ENCODE measurements around the gene DNAH10. TPM values are rescaled to one million over a fixed set of nuclear protein-coding genes. Genes with fewer than 3 reads are reported as not detected.
A peak's percentile ranks its signal among the peaks of the same experiment; 100 is the strongest.

Gene DNAH10
- polyA plus RNA-seq (2012; ENCODE audit: insufficient read depth, insufficient read length): 1.7 TPM

GRCh38 chr12:123761841-123762714, at the start of gene DNAH10:
DNAH10 (plus strand) TSS chr12:123762301; CDS start chr12:123762337, 36 bp downstream.
- no peak for DNase-seq (ENCODE audit: low read depth, low spot score)

GRCh38 chr12:123712780-123713319, 49.3 kb upstream of the DNAH10 start:
- no peak for DNase-seq (ENCODE audit: low read depth, low spot score)
- peak overlapping the region; percentile 82 for H3K4me3 ChIP-seq (ENCODE audit: low read length)

More at GRCh38 chr12:123761841-123762714, at the start of gene DNAH10:
- H3K4me3 ChIP-seq (ENCODE audit: low read length): no peak within 1 kb of the TSS

GRCh38 chr12:123713398-123713797, 48.7 kb upstream of the DNAH10 start:
- DNase-seq (ENCODE audit: low read depth, low spot score): no peak
- peak overlapping the region; percentile 82 for H3K4me3 ChIP-seq (ENCODE audit: low read length)

- DNase-seq (ENCODE audit: low read depth, low spot score): no peak
- H3K4me3 ChIP-seq (ENCODE audit: low read length): no peak overlapping the region
Measured at GRCh38 chr12:123713823-123714585, 48.1 kb upstream of the DNAH10 start.

- H3K4me3 ChIP-seq (ENCODE audit: low read length): no peak overlapping the region
- no peak for DNase-seq (ENCODE audit: low read depth, low spot score)
Measured at GRCh38 chr12:123715195-123715594, 46.9 kb upstream of the DNAH10 start.

GRCh38 chr12:123717350-123717749, 44.8 kb upstream of the DNAH10 start:
- H3K4me3 ChIP-seq (ENCODE audit: low read length): no peak overlapping the region
- DNase-seq (ENCODE audit: low read depth, low spot score): no peak

GRCh38 chr12:123720141-123720814, 41.8 kb upstream of the DNAH10 start:
- H3K4me3 ChIP-seq (ENCODE audit: low read length): no peak overlapping the region
- DNase-seq (ENCODE audit: low read depth, low spot score): no peak

- H3K4me3 ChIP-seq (ENCODE audit: low read length): no peak overlapping the region
- no peak for DNase-seq (ENCODE audit: low read depth, low spot score)
Measured at GRCh38 chr12:123721245-123721644, 40.9 kb upstream of the DNAH10 start.

- no peak overlapping the region for H3K4me3 ChIP-seq (ENCODE audit: low read length)
- no peak for DNase-seq (ENCODE audit: low read depth, low spot score)
Measured at GRCh38 chr12:123723011-123723410, 39.1 kb upstream of the DNAH10 start.

GRCh38 chr12:123723765-123724164, 38.3 kb upstream of the DNAH10 start:
- DNase-seq (ENCODE audit: low read depth, low spot score): no peak
- no peak overlapping the region for H3K4me3 ChIP-seq (ENCODE audit: low read length)

GRCh38 chr12:123726244-123726643, 35.9 kb upstream of the DNAH10 start:
- H3K4me3 ChIP-seq (ENCODE audit: low read length): no peak overlapping the region
- no peak for DNase-seq (ENCODE audit: low read depth, low spot score)

- H3K4me3 ChIP-seq (ENCODE audit: low read length): no peak overlapping the region
Measured at GRCh38 chr12:123726962-123727361, 35.1 kb upstream of the DNAH10 start.

GRCh38 chr12:123727878-123728277, 34.2 kb upstream of the DNAH10 start:
- no peak overlapping the region for H3K4me3 ChIP-seq (ENCODE audit: low read length)
- no peak for DNase-seq (ENCODE audit: low read depth, low spot score)

More at GRCh38 chr12:123726962-123727361, 35.1 kb upstream of the DNAH10 start:
- no peak for DNase-seq (ENCODE audit: low read depth, low spot score)

GRCh38 chr12:123731596-123731995, 30.5 kb upstream of the DNAH10 start:
- no peak for DNase-seq (ENCODE audit: low read depth, low spot score)
- no peak overlapping the region for H3K4me3 ChIP-seq (ENCODE audit: low read length)

GRCh38 chr12:123732251-123732650, 29.9 kb upstream of the DNAH10 start:
- no peak overlapping the region for H3K4me3 ChIP-seq (ENCODE audit: low read length)
- no peak for DNase-seq (ENCODE audit: low read depth, low spot score)

GRCh38 chr12:123733229-123733628, 28.9 kb upstream of the DNAH10 start:
- no peak overlapping the region for H3K4me3 ChIP-seq (ENCODE audit: low read length)
- DNase-seq (ENCODE audit: low read depth, low spot score): no peak

GRCh38 chr12:123734268-123734667, 27.8 kb upstream of the DNAH10 start:
- no peak overlapping the region for H3K4me3 ChIP-seq (ENCODE audit: low read length)
- DNase-seq (ENCODE audit: low read depth, low spot score): no peak

- DNase-seq (ENCODE audit: low read depth, low spot score): peak; percentile 15
- H3K4me3 ChIP-seq (ENCODE audit: low read length): no peak overlapping the region
Measured at GRCh38 chr12:123741937-123742572, 20.0 kb upstream of the DNAH10 start.

GRCh38 chr12:123743002-123743401, 19.1 kb upstream of the DNAH10 start:
- DNase-seq (ENCODE audit: low read depth, low spot score): no peak
- no peak overlapping the region for H3K4me3 ChIP-seq (ENCODE audit: low read length)

All from Jurkat, Clone E6-1 (cell line).